CD14-positive monocyte (primary cell): ENCODE data around the gene ZNRF1. TPM values are rescaled to one million over a fixed set of nuclear protein-coding genes. Genes with fewer than 3 reads are reported as not detected.

ENCODE experiments used
- DNase-seq, 3 donors: peaks; one replicate each; pipeline ENCODE4 v3.0.0-alpha.2; 2011 to 2022
- H2AFZ ChIP-seq: 2 replicates; pipeline ENCODE4 v1.6.0; 2012; ENCODE audit warnings: mild to moderate bottlenecking, low read depth, low read length, inconsistent platforms; ENCODE audit not compliant: insufficient read depth, poor library complexity, severe bottlenecking
- H3K27ac ChIP-seq, 2 donors: 1 replicate in 1 of 2; 2 replicates in 1 of 2; pipeline ENCODE4 v1.5.1; 2012 to 2013; ENCODE audit warnings: low read length in 2 of 2, control low read depth in 1 of 2, inconsistent platforms in 1 of 2, low read depth in 1 of 2, mild to moderate bottlenecking in 1 of 2
- H3K27me3 ChIP-seq, 2 donors: one replicate each; pipeline versions ENCODE4 v1.6.0 to v1.6.1; 2011 to 2013; ENCODE audit warnings: low read length in 2 of 2; ENCODE audit not compliant: control insufficient read depth in 2 of 2, insufficient read depth in 2 of 2
- H3K36me3 ChIP-seq, 2 donors: replicated peaks in 1 of 2; 1 replicate in 1 of 2; 2 replicates in 1 of 2; pipeline versions ENCODE4 v1.5.1 to v1.6.1; 2012 to 2013; ENCODE audit warnings: low read length in 2 of 2, control low read depth in 1 of 2, inconsistent platforms in 1 of 2, mild to moderate bottlenecking in 1 of 2; ENCODE audit not compliant: insufficient read depth in 2 of 2, control insufficient read depth in 1 of 2
- H3K4me1 ChIP-seq, 2 donors: 1 replicate in 1 of 2; 2 replicates in 1 of 2; pipeline versions ENCODE4 v1.5.1 to v1.6.1; 2012 to 2013; ENCODE audit warnings: low read length in 2 of 2, control low read depth in 1 of 2, inconsistent platforms in 1 of 2, mild to moderate bottlenecking in 1 of 2, moderate library complexity in 1 of 2; ENCODE audit not compliant: insufficient read depth in 2 of 2, control insufficient read depth in 1 of 2
- H3K4me2 ChIP-seq: replicated peaks from 2 replicates; pipeline ENCODE3; 2012; ENCODE audit warnings: low read length, moderate library complexity, mild to moderate bottlenecking; ENCODE audit not compliant: poor library complexity, severe bottlenecking; ENCODE audit errors: extremely low read depth
- H3K4me3 ChIP-seq, 3 experiments: fragments of 200-600 bp in 1 of 3; sonication (generic) in 1 of 3; replicated peaks in 1 of 3; 1 replicate in 2 of 3; 2 replicates in 1 of 3; pipeline ENCODE4 v1.5.1; 2011 to 2013; ENCODE audit warnings: low read length in 3 of 3, mild to moderate bottlenecking in 3 of 3, control low read depth in 2 of 3, low read depth in 2 of 3, inconsistent platforms in 1 of 3, moderate library complexity in 1 of 3
- H3K79me2 ChIP-seq: 2 replicates; pipeline ENCODE4 v1.6.0; 2012; ENCODE audit warnings: mild to moderate bottlenecking, control low read depth, inconsistent platforms, low read length, moderate library complexity; ENCODE audit not compliant: insufficient read depth
- H3K9ac ChIP-seq: 2 replicates; pipeline ENCODE4 v1.6.0; 2017; ENCODE audit warnings: low read length, mild to moderate bottlenecking; ENCODE audit not compliant: insufficient read depth, poor library complexity, severe bottlenecking
- H3K9me3 ChIP-seq, 2 donors: replicated peaks in 1 of 2; 1 replicate in 1 of 2; 2 replicates in 1 of 2; pipeline versions ENCODE4 v1.5.1 to v1.6.1; 2012 to 2013; ENCODE audit warnings: low read length in 2 of 2, control low read depth in 1 of 2; ENCODE audit not compliant: control insufficient read depth in 1 of 2, insufficient read depth in 1 of 2
- H4K20me1 ChIP-seq: 2 replicates; pipeline ENCODE4 v1.6.0; 2012; ENCODE audit warnings: mild to moderate bottlenecking, low read length, control low read depth, moderate library complexity; ENCODE audit not compliant: insufficient read depth
- H3K27ac Mint-ChIP-seq, 7 donors: one replicate each; pipeline ENCODE4 v1.8.0; 2020; ENCODE audit warnings: mild to moderate bottlenecking in 7 of 7, mixed read lengths in 7 of 7, moderate library complexity in 6 of 7, inconsistent platforms in 2 of 7
- H3K27me3 Mint-ChIP-seq, 3 donors: one replicate each; pipeline ENCODE4 v1.8.0; 2021 to 2022; ENCODE audit warnings: low read depth in 3 of 3, mild to moderate bottlenecking in 3 of 3, mixed read lengths in 3 of 3, moderate library complexity in 3 of 3, inconsistent platforms in 1 of 3
- H3K36me3 Mint-ChIP-seq, 2 donors: one replicate each; pipeline ENCODE4 v1.8.0; 2020; ENCODE audit warnings: mixed read lengths in 2 of 2, inconsistent platforms in 1 of 2, mild to moderate bottlenecking in 1 of 2
- H3K4me1 Mint-ChIP-seq: one replicate; pipeline ENCODE4 v1.8.0; 2020; ENCODE audit warnings: mild to moderate bottlenecking, mixed read lengths
- H3K4me3 Mint-ChIP-seq, 2 donors: one replicate each; pipeline ENCODE4 v1.8.0; 2020; ENCODE audit warnings: mild to moderate bottlenecking in 2 of 2, mixed read lengths in 2 of 2, moderate library complexity in 1 of 2
- H3K9me3 Mint-ChIP-seq, 7 donors: one replicate each; pipeline ENCODE4 v1.8.0; 2020 to 2022; ENCODE audit warnings: mixed read lengths in 7 of 7, mild to moderate bottlenecking in 6 of 7, moderate library complexity in 6 of 7, inconsistent platforms in 2 of 7
- CTCF ChIP-seq: fragments of 200-600 bp; IDR thresholded peaks from one replicate; pipeline ENCODE4 v1.8.0; 2022; ENCODE audit warnings: antibody characterized with exemption, mild to moderate bottlenecking
- WGBS: methylation state at CpG from one replicate; pipeline ENCODE4 v1.1.5; 2013; ENCODE audit warnings: missing lambda C conversion rate; ENCODE audit not compliant: insufficient coverage; 5-methylcytosine and 5-hydroxymethylcytosine counted together
- intact Hi-C, 2 donors: fragments of 100-400 bp; cut with micrococcal nuclease; formaldehyde crosslinking; loops; one replicate each; pipeline versions ENCODE4 v1.15.0 to v1.15.1; 2023
- polyA plus RNA-seq, 3 donors: library from polyadenylated mRNA; depleted of rRNA in 1 of 3; unstranded in 2 of 3; stranded (reverse) in 1 of 3; fragments of 300-500 nt in 2 of 3; fragments of >200 nt in 1 of 3; fragmentation: Illumina TruSeq in 2 of 3; gene quantifications; 1 replicate in 2 of 3; 2 replicates in 1 of 3; pipeline ENCODE4 v1.2.3, GENCODE V29; 2012 to 2021

Gene ZNRF1
- polyA plus RNA-seq, 3 donors, result 1.9 to 5.3 (median 4.3) TPM

DNA sequence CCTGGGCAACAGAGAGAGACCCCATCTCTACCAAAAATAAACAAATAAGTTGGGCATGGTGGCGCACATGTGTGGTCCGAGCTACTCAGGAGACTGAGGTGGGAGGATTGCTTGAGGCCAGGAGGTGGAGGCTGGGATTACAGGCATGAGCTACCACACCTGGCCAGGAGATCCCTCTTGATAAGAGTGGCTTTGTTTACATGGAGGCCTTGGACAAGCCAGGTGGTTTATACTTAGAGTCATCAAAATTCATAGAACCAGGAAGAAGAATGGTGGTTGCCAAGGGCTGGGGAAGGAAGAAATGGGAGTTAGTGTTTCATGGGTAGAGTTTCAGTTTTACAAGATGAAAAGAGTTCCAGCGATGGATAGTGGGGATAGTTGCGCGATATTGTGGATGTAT, 140.7 kb downstream of the ZNRF1 start:
- TF ChIP-seq CTCF, result no peak
- Histone ChIP-seq H4K20me1 (no peaks in the 10 kb centered on the region), H3K4me3 (no peak overlapping the region), H3K79me2 (no peaks in the 10 kb centered on the region), H3K9ac (no peak overlapping the region), H3K4me1 (peaks cover 6 to 7% of the 10 kb centered on the region in 2 donors), H3K27ac (no peak overlapping the region), H2AFZ (no peak overlapping the region), H3K27me3 (peaks cover 0 to 2% of the 10 kb centered on the region in 2 donors), H3K36me3 (no peaks in the 10 kb centered on the region), H3K4me2 (no peak overlapping the region), H3K9me3 (no peaks in the 10 kb centered on the region)
- WGBS, result 100% methylated on average over 2 of the region's 5 CpGs
- Mint-ChIP-seq H3K4me3 (no peak overlapping the region), H3K27ac (no peak overlapping the region), H3K27me3 (peaks cover 2 to 21% (median 3%) of the 10 kb centered on the region in 3 donors), H3K4me1 (peaks cover 13% of the 10 kb centered on the region), H3K36me3 (no peaks in the 10 kb centered on the region), H3K9me3 (peaks cover 0 to 12% (median 4%) of the 10 kb centered on the region in 7 donors)
- no peak for DNase-seq
- intact Hi-C loops, result no loop called here

- Mint-ChIP-seq H3K27me3 (peaks cover 4 to 10% (median 6%) of the 10 kb centered on the region in 3 donors), H3K4me3 (no peak overlapping the region), H3K27ac (no peak overlapping the region), H3K4me1 (peaks cover 3% of the 10 kb centered on the region), H3K36me3 (no peaks in the 10 kb centered on the region), H3K9me3 (peaks cover 2 to 22% (median 7%) of the 10 kb centered on the region in 7 donors)
- Histone ChIP-seq H3K79me2 (no peaks in the 10 kb centered on the region), H3K36me3 (no peaks in the 10 kb centered on the region), H3K27me3 (no peaks in the 10 kb centered on the region), H3K4me1 (peaks cover 6 to 9% of the 10 kb centered on the region in 2 donors), H3K4me2 (no peak overlapping the region), H3K4me3 (no peak overlapping the region), H3K27ac (no peak overlapping the region), H3K9me3 (peaks cover 0 to 7% of the 10 kb centered on the region in 2 donors), H3K9ac (no peak overlapping the region), H2AFZ (no peak overlapping the region), H4K20me1 (no peaks in the 10 kb centered on the region)
- 80% methylated on average over 1 of the region's 6 CpGs for WGBS
- no peak for TF ChIP-seq CTCF
- intact Hi-C loops, result no loop called here
- DNase-seq, result no peak
Observed at GRCh38 chr16:75143941-75144340, 145.1 kb downstream of the ZNRF1 start.
